ENCODE results near the gene USP2. TPM values are rescaled to one million over a fixed set of nuclear protein-coding genes. Genes with fewer than 3 reads are reported as not detected.

USP2 gene
- total and polyA plus RNA-seq, 3 experiments from 2014 or later, result 0.15 to 0.51 TPM; not detected in 1

- Histone ChIP-seq H3K36me3 (ENCODE audit: insufficient read depth, low read length) (no peaks in the 10 kb centered on the region), H3K27me3 (ENCODE audit: insufficient read depth, low read length, poor library complexity, severe bottlenecking) (peaks cover 45% of the 10 kb centered on the region), H3K9me3 (ENCODE audit: low read length) (no peaks in the 10 kb centered on the region), H3K4me3 (ENCODE audit: low read length) (no peak within 1 kb of the TSS), H3K4me1 (ENCODE audit: insufficient read depth, low read length) (peaks cover 5% of the 10 kb centered on the region), H3K27ac (ENCODE audit: low read depth, low read length) (no peak within 1 kb of the TSS)
- no peak for DNase-seq
- CTCF ChIA-PET, result interaction anchor here (1.2 to 1.3 kb wide), 3 partner anchors 14 to 19 kb away, joined by 3 to 4 read pairs (median 3); no protein-coding TSS in a partner anchor
- Mint-ChIP-seq H3K4me3 (peak within 1 kb of the TSS in 3 of 7 donors; percentile 34 to 74 (median 51)), H3K27ac (peak within 1 kb of the TSS in 3 of 8 donors; percentile 1 to 88 (median 2)), H3K27me3 (peaks cover 31 to 54% of the 10 kb centered on the region in 2 donors), H3K36me3 (peaks cover 0 to 14% (median 4%) of the 10 kb centered on the region in 3 donors), H3K9me3 (no peaks in the 10 kb centered on the region), H3K4me1 (peaks cover 17 to 37% (median 29%) of the 10 kb centered on the region in 3 donors)
- POLR2A ChIA-PET, result interaction anchor here (0.6 kb wide), 1 partner anchor 18 kb away, joined by 3 read pairs; no protein-coding TSS in a partner anchor
Observed at GRCh38 chr11:119340335-119341221, 40.9 kb downstream of the USP2 start, which contains the start of gene C1QTNF5. Gene C1QTNF5 (minus strand): TSS chr11:119340883. CDS start chr11:119340397, 486 bp downstream.

DNA sequence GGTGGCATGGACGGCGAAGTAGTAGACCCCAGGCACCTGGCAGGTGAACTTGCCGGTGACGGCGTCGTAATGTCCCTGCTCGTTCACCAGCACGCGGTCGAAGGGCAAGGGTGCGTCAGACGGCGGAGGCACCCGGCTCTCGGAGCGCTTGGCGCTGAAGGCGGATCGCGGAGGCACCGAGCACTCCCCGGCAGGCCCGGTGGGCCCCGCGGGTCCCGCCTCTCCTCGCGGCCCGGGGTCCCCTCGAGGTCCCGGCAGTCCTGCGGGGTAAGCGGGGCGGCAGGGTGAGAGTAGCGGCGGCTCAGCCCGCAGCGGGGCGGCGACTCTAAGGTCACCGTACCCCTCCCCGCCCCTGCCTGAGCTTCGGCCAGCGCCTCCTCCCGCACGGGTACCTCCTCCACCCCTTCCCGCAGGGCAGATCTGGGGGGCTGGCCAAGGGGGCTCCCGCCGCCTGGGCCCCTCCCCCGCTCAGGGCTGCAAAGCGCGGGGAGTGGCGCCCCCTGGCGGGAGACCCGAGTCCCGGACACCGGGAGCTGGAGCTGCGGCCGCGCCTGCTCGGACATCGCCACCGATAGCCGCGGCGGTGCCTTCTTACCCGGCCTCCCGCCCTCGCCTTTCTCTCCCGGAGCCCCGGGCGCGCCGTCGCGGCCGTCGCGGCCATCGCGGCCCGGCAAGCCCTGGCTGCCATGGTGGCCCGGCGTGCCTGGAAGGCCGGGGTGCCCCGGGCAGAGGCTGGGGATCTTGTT is 41.7 kb downstream of the USP2 start:
- Histone ChIP-seq H3K27me3 (ENCODE audit: insufficient read depth, low read length, poor library complexity, severe bottlenecking) (peaks cover 44% of the 10 kb centered on the region), H3K4me1 (ENCODE audit: insufficient read depth, low read length) (peaks cover 13% of the 10 kb centered on the region), H3K27ac (ENCODE audit: low read depth, low read length) (no peak overlapping the region), H3K36me3 (ENCODE audit: insufficient read depth, low read length) (no peaks in the 10 kb centered on the region), H3K9me3 (ENCODE audit: low read length) (no peaks in the 10 kb centered on the region), H3K4me3 (ENCODE audit: low read length) (no peak overlapping the region)
- peaks cover 28 to 47% of the 10 kb centered on the region in 2 donors for H3K27me3 Mint-ChIP-seq
- no peak for DNase-seq
- peak overlapping the region in 6 of 7 donors; percentile 25 to 75 (median 50) for H3K4me3 Mint-ChIP-seq
- peaks cover 22 to 45% (median 36%) of the 10 kb centered on the region in 3 donors for H3K4me1 Mint-ChIP-seq
- H3K27ac Mint-ChIP-seq, result peak overlapping the region in 2 of 8 donors; percentile 24 to 27
- ChIA-PET CTCF (interaction anchor here (1.2 to 1.3 kb wide), 2 partner anchors 14 to 19 kb away, joined by 3 to 4 read pairs; no protein-coding TSS in a partner anchor), POLR2A (no interaction called here)
- H3K36me3 Mint-ChIP-seq, result peaks cover 0 to 15% (median 4%) of the 10 kb centered on the region in 3 donors
- no peaks in the 10 kb centered on the region for H3K9me3 Mint-ChIP-seq

GRCh38 chr11:119338965-119339588 is 42.4 kb downstream of the USP2 start:
- no peaks in the 10 kb centered on the region for H3K9me3 ChIP-seq (ENCODE audit: low read length)
- no peak for DNase-seq
- peaks cover 37% of the 10 kb centered on the region for H3K27me3 ChIP-seq (ENCODE audit: insufficient read depth, low read length, poor library complexity, severe bottlenecking)
- Mint-ChIP-seq H3K27me3 (peaks cover 25 to 42% of the 10 kb centered on the region in 2 donors), H3K9me3 (no peaks in the 10 kb centered on the region), H3K4me3 (peak overlapping the region; percentile 25 to 75 (median 46)), H3K27ac (peak overlapping the region in 2 of 8 donors; percentile 24 to 27), H3K36me3 (peaks cover 0 to 20% (median 4%) of the 10 kb centered on the region in 3 donors), H3K4me1 (peaks cover 26 to 51% (median 41%) of the 10 kb centered on the region in 3 donors)
- peaks cover 14% of the 10 kb centered on the region for H3K4me1 ChIP-seq (ENCODE audit: insufficient read depth, low read length)
- ChIA-PET POLR2A (no interaction called here), CTCF (interaction anchor here (1.1 to 2.3 kb wide), 7 partner anchors 13 to 390 kb away, joined by 3 to 23 read pairs (median 4); partner anchors contain the start of gene NECTIN1)
- no peak overlapping the region for H3K4me3 ChIP-seq (ENCODE audit: low read length)
- H3K27ac ChIP-seq (ENCODE audit: low read depth, low read length), result no peak overlapping the region
- no peaks in the 10 kb centered on the region for H3K36me3 ChIP-seq (ENCODE audit: insufficient read depth, low read length)

- H3K4me1 ChIP-seq (ENCODE audit: insufficient read depth, low read length), result peaks cover 14% of the 10 kb centered on the region
- DNase-seq, result peak; percentile 51 to 72 (median 59)
- ChIA-PET POLR2A (interaction anchor here (0.7 to 1.3 kb wide), 4 partner anchors 13 to 133 kb away, joined by 3 to 4 read pairs (median 3); partner anchors contain the start of gene CBL), CTCF (interaction anchor here (0.7 to 2.3 kb wide), 14 partner anchors 8 to 391 kb away, joined by 3 to 23 read pairs (median 4); partner anchors contain the start of genes CBL, MFRP, NECTIN1 and NLRX1)
- no peaks in the 10 kb centered on the region for H3K36me3 ChIP-seq (ENCODE audit: insufficient read depth, low read length)
- peaks cover 29 to 56% (median 46%) of the 10 kb centered on the region in 3 donors for H3K4me1 Mint-ChIP-seq
- no peak overlapping the region for H3K4me3 ChIP-seq (ENCODE audit: low read length)
- no peaks in the 10 kb centered on the region for H3K9me3 Mint-ChIP-seq
- H3K9me3 ChIP-seq (ENCODE audit: low read length), result no peaks in the 10 kb centered on the region
- H3K36me3 Mint-ChIP-seq, result peaks cover 0 to 20% (median 4%) of the 10 kb centered on the region in 3 donors
- H3K27ac ChIP-seq (ENCODE audit: low read depth, low read length), result no peak overlapping the region
- peak overlapping the region in 3 of 8 donors; percentile 29 to 68 (median 55) for H3K27ac Mint-ChIP-seq
- peaks cover 23 to 36% of the 10 kb centered on the region in 2 donors for H3K27me3 Mint-ChIP-seq
- H3K27me3 ChIP-seq (ENCODE audit: insufficient read depth, low read length, poor library complexity, severe bottlenecking), result peaks cover 37% of the 10 kb centered on the region
- peak overlapping the region in 5 of 7 donors; percentile 33 to 65 (median 60) for H3K4me3 Mint-ChIP-seq
Observed at GRCh38 chr11:119338318-119338890, 43.1 kb downstream of the USP2 start.

DNA sequence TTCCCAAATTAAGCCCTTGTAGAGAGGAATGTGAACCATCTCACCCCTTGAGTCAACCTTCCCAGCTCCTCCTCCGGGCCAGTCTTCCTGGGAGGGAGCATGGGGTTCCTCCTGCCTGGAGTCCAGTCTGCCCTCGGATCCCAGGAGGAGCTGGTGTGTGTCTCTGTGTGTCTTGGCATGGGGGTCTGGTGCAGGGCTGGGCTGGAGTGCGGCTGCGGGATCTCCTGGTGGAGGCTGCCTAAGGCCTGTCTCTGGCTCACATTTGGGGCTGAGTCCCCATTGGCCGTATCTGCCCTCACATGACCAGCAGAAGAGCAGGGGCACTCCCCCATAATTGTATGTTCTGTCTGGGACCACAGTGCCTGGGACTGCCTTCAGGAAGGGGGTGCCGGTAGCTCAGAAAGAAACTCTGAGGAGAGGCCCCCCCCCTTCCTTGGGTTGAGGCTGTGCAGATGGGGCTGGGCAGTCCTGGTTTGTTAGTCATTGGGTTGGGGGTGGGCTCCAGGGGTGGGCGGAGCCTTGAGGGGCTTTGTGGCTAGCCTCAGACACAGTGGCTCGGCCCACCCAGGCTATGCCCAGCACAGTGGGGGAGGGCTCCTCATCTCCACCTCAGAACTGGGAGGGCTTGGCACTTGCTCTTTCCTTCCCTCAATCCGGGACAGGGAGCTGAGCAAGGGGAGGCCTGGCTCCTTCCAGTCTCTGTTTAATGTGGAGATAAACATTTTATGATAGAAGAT is 43.7 kb downstream of the USP2 start:
- Mint-ChIP-seq H3K4me1 (peaks cover 31 to 61% (median 53%) of the 10 kb centered on the region in 3 donors), H3K9me3 (no peaks in the 10 kb centered on the region), H3K27me3 (peaks cover 20 to 29% of the 10 kb centered on the region in 2 donors), H3K27ac (peak overlapping the region in 1 of 8 donors; percentile 29), H3K4me3 (peak overlapping the region in 3 of 7 donors; percentile 45 to 75 (median 65)), H3K36me3 (peaks cover 0 to 20% (median 4%) of the 10 kb centered on the region in 3 donors)
- Histone ChIP-seq H3K9me3 (ENCODE audit: low read length) (no peaks in the 10 kb centered on the region), H3K27ac (ENCODE audit: low read depth, low read length) (no peak overlapping the region), H3K4me3 (ENCODE audit: low read length) (no peak overlapping the region), H3K27me3 (ENCODE audit: insufficient read depth, low read length, poor library complexity, severe bottlenecking) (peaks cover 37% of the 10 kb centered on the region), H3K36me3 (ENCODE audit: insufficient read depth, low read length) (no peaks in the 10 kb centered on the region), H3K4me1 (ENCODE audit: insufficient read depth, low read length) (peaks cover 14% of the 10 kb centered on the region)
- ChIA-PET CTCF (interaction anchor here (0.7 to 2.3 kb wide), 15 partner anchors 8 to 874 kb away, joined by 3 to 23 read pairs (median 4); partner anchors contain the start of genes CBL, MFRP, NECTIN1 and NLRX1), POLR2A (interaction anchor here (0.7 to 1.3 kb wide), 4 partner anchors 12 to 132 kb away, joined by 3 to 4 read pairs (median 3); partner anchors contain the start of gene CBL)
- no peak for DNase-seq

- H3K4me3 ChIP-seq (ENCODE audit: low read length), result no peak overlapping the region
- DNase-seq, result no peak
- ChIA-PET CTCF (interaction anchor here (0.6 to 2.3 kb wide), 6 partner anchors 9 to 532 kb away, joined by 3 to 23 read pairs (median 6); partner anchors contain the start of gene MFRP), POLR2A (interaction anchor here (1.3 kb wide), 1 partner anchor 11 kb away, joined by 4 read pairs; no protein-coding TSS in a partner anchor)
- H3K27ac ChIP-seq (ENCODE audit: low read depth, low read length), result no peak overlapping the region
- Mint-ChIP-seq H3K4me3 (peak overlapping the region in 6 of 7 donors; percentile 50 to 100 (median 87)), H3K9me3 (no peaks in the 10 kb centered on the region), H3K27ac (peak overlapping the region in 2 of 8 donors; percentile 43 to 83), H3K4me1 (peaks cover 32 to 61% (median 53%) of the 10 kb centered on the region in 3 donors), H3K36me3 (peaks cover 0 to 20% (median 4%) of the 10 kb centered on the region in 3 donors), H3K27me3 (peaks cover 22 to 25% of the 10 kb centered on the region in 2 donors)
- H3K36me3 ChIP-seq (ENCODE audit: insufficient read depth, low read length), result no peaks in the 10 kb centered on the region
- peaks cover 33% of the 10 kb centered on the region for H3K27me3 ChIP-seq (ENCODE audit: insufficient read depth, low read length, poor library complexity, severe bottlenecking)
- H3K9me3 ChIP-seq (ENCODE audit: low read length), result no peaks in the 10 kb centered on the region
- H3K4me1 ChIP-seq (ENCODE audit: insufficient read depth, low read length), result peaks cover 14% of the 10 kb centered on the region
Observed at GRCh38 chr11:119336744-119337469, 44.6 kb downstream of the USP2 start.
